ENCODE data around the gene SSUH2.
"Not testable (repeated sequence)": the region's sequence is repeated elsewhere in the genome, so short reads cannot be mapped to it uniquely, and the experiment has no call there.

The SSUH2 gene

GRCh38 chr3:8581806-8582445 is 62.7 kb downstream of the SSUH2 start:
- no peaks in the 10 kb centered on the region for H3K4me1 ChIP-seq (ENCODE audit: control insufficient read depth, low read depth, low read length)
- no peak overlapping the region for H3K9ac ChIP-seq (ENCODE audit: low read length)

GRCh38 chr3:8581373-8581772 is 63.2 kb downstream of the SSUH2 start:
- Histone ChIP-seq H3K36me3 (ENCODE audit: control insufficient read depth, low read depth, low read length) (no peaks in the 10 kb centered on the region), H3K4me1 (ENCODE audit: control insufficient read depth, low read depth, low read length) (no peaks in the 10 kb centered on the region), H3K4me3 (ENCODE audit: low read length) (no peak overlapping the region), H3K27ac (ENCODE audit: low read length) (no peak overlapping the region), H3K9me3 (ENCODE audit: control insufficient read depth, low read depth, low read length) (no peaks in the 10 kb centered on the region), H3K27me3 (ENCODE audit: control insufficient read depth, insufficient read depth, low read length) (no peaks in the 10 kb centered on the region), H3K9ac (ENCODE audit: low read length) (no peak overlapping the region)

More at GRCh38 chr3:8581806-8582445, 62.7 kb downstream of the SSUH2 start:
- Histone ChIP-seq H3K27ac (ENCODE audit: low read length) (no peak overlapping the region), H3K27me3 (ENCODE audit: control insufficient read depth, insufficient read depth, low read length) (no peaks in the 10 kb centered on the region), H3K4me3 (ENCODE audit: low read length) (no peak overlapping the region), H3K9me3 (ENCODE audit: control insufficient read depth, low read depth, low read length) (no peaks in the 10 kb centered on the region), H3K36me3 (ENCODE audit: control insufficient read depth, low read depth, low read length) (no peaks in the 10 kb centered on the region)

GRCh38 chr3:8580434-8580833 is 64.2 kb downstream of the SSUH2 start:
- H3K4me1 ChIP-seq (ENCODE audit: control insufficient read depth, low read depth, low read length); H3K4me3 ChIP-seq (ENCODE audit: low read length); H3K9me3 ChIP-seq (ENCODE audit: control insufficient read depth, low read depth, low read length); H3K9ac ChIP-seq (ENCODE audit: low read length); H3K36me3 ChIP-seq (ENCODE audit: control insufficient read depth, low read depth, low read length); H3K27ac ChIP-seq (ENCODE audit: low read length); H3K27me3 ChIP-seq (ENCODE audit: control insufficient read depth, insufficient read depth, low read length): not testable (repeated sequence)

GRCh38 chr3:8579943-8580342 is 64.7 kb downstream of the SSUH2 start:
- Histone ChIP-seq H3K4me3 (ENCODE audit: low read length) (no peak overlapping the region), H3K36me3 (ENCODE audit: control insufficient read depth, low read depth, low read length) (no peaks in the 10 kb centered on the region), H3K27ac (ENCODE audit: low read length) (no peak overlapping the region), H3K9ac (ENCODE audit: low read length) (no peak overlapping the region), H3K27me3 (ENCODE audit: control insufficient read depth, insufficient read depth, low read length) (no peaks in the 10 kb centered on the region), H3K9me3 (ENCODE audit: control insufficient read depth, low read depth, low read length) (no peaks in the 10 kb centered on the region), H3K4me1 (ENCODE audit: control insufficient read depth, low read depth, low read length) (no peaks in the 10 kb centered on the region)

GRCh38 chr3:8579096-8579495 is 65.5 kb downstream of the SSUH2 start:
- Histone ChIP-seq H3K4me1 (ENCODE audit: control insufficient read depth, low read depth, low read length) (no peaks in the 10 kb centered on the region), H3K9me3 (ENCODE audit: control insufficient read depth, low read depth, low read length) (no peaks in the 10 kb centered on the region)

GRCh38 chr3:8578282-8578681 is 66.3 kb downstream of the SSUH2 start:
- no peak overlapping the region for H3K4me3 ChIP-seq (ENCODE audit: low read length)
- no peak overlapping the region for H3K9ac ChIP-seq (ENCODE audit: low read length)

More at GRCh38 chr3:8579096-8579495, 65.5 kb downstream of the SSUH2 start:
- H3K4me3 ChIP-seq (ENCODE audit: low read length), result no peak overlapping the region
- no peaks in the 10 kb centered on the region for H3K36me3 ChIP-seq (ENCODE audit: control insufficient read depth, low read depth, low read length)
- no peak overlapping the region for H3K9ac ChIP-seq (ENCODE audit: low read length)
- H3K27me3 ChIP-seq (ENCODE audit: control insufficient read depth, insufficient read depth, low read length), result no peaks in the 10 kb centered on the region
- H3K27ac ChIP-seq (ENCODE audit: low read length), result no peak overlapping the region

GRCh38 chr3:8576841-8577571 is 67.6 kb downstream of the SSUH2 start:
- Histone ChIP-seq H3K27ac (ENCODE audit: low read length) (no peak overlapping the region), H3K4me1 (ENCODE audit: control insufficient read depth, low read depth, low read length) (no peaks in the 10 kb centered on the region), H3K27me3 (ENCODE audit: control insufficient read depth, insufficient read depth, low read length) (no peaks in the 10 kb centered on the region), H3K4me3 (ENCODE audit: low read length) (no peak overlapping the region), H3K9ac (ENCODE audit: low read length) (no peak overlapping the region), H3K9me3 (ENCODE audit: control insufficient read depth, low read depth, low read length) (no peaks in the 10 kb centered on the region), H3K36me3 (ENCODE audit: control insufficient read depth, low read depth, low read length) (no peaks in the 10 kb centered on the region)

More at GRCh38 chr3:8578282-8578681, 66.3 kb downstream of the SSUH2 start:
- no peaks in the 10 kb centered on the region for H3K4me1 ChIP-seq (ENCODE audit: control insufficient read depth, low read depth, low read length)
- H3K27ac ChIP-seq (ENCODE audit: low read length), result no peak overlapping the region
- H3K9me3 ChIP-seq (ENCODE audit: control insufficient read depth, low read depth, low read length), result no peaks in the 10 kb centered on the region
- H3K36me3 ChIP-seq (ENCODE audit: control insufficient read depth, low read depth, low read length), result no peaks in the 10 kb centered on the region
- H3K27me3 ChIP-seq (ENCODE audit: control insufficient read depth, insufficient read depth, low read length), result no peaks in the 10 kb centered on the region

GRCh38 chr3:8576436-8576835 is 68.2 kb downstream of the SSUH2 start:
- Histone ChIP-seq H3K9me3 (ENCODE audit: control insufficient read depth, low read depth, low read length) (no peaks in the 10 kb centered on the region), H3K9ac (ENCODE audit: low read length) (no peak overlapping the region), H3K4me3 (ENCODE audit: low read length) (no peak overlapping the region), H3K27me3 (ENCODE audit: control insufficient read depth, insufficient read depth, low read length) (no peaks in the 10 kb centered on the region), H3K27ac (ENCODE audit: low read length) (no peak overlapping the region), H3K4me1 (ENCODE audit: control insufficient read depth, low read depth, low read length) (no peaks in the 10 kb centered on the region), H3K36me3 (ENCODE audit: control insufficient read depth, low read depth, low read length) (no peaks in the 10 kb centered on the region)

- H3K27ac ChIP-seq (ENCODE audit: low read length), result no peak overlapping the region
Measured at GRCh38 chr3:8575364-8576104, 69.1 kb downstream of the SSUH2 start.

GRCh38 chr3:8574670-8575322 is 69.8 kb downstream of the SSUH2 start:
- Histone ChIP-seq H3K9ac (ENCODE audit: low read length) (no peak overlapping the region), H3K27me3 (ENCODE audit: control insufficient read depth, insufficient read depth, low read length) (no peaks in the 10 kb centered on the region), H3K4me3 (ENCODE audit: low read length) (no peak overlapping the region), H3K9me3 (ENCODE audit: control insufficient read depth, low read depth, low read length) (no peaks in the 10 kb centered on the region), H3K4me1 (ENCODE audit: control insufficient read depth, low read depth, low read length) (no peaks in the 10 kb centered on the region), H3K36me3 (ENCODE audit: control insufficient read depth, low read depth, low read length) (peaks cover 3% of the 10 kb centered on the region), H3K27ac (ENCODE audit: low read length) (no peak overlapping the region)

More at GRCh38 chr3:8575364-8576104, 69.1 kb downstream of the SSUH2 start:
- H3K9ac ChIP-seq (ENCODE audit: low read length), result no peak overlapping the region
- H3K27me3 ChIP-seq (ENCODE audit: control insufficient read depth, insufficient read depth, low read length), result no peaks in the 10 kb centered on the region
- H3K9me3 ChIP-seq (ENCODE audit: control insufficient read depth, low read depth, low read length), result no peaks in the 10 kb centered on the region
- H3K36me3 ChIP-seq (ENCODE audit: control insufficient read depth, low read depth, low read length), result no peaks in the 10 kb centered on the region
- no peak overlapping the region for H3K4me3 ChIP-seq (ENCODE audit: low read length)
- no peaks in the 10 kb centered on the region for H3K4me1 ChIP-seq (ENCODE audit: control insufficient read depth, low read depth, low read length)

GRCh38 chr3:8574040-8574669 is 70.4 kb downstream of the SSUH2 start:
- no peaks in the 10 kb centered on the region for H3K27me3 ChIP-seq (ENCODE audit: control insufficient read depth, insufficient read depth, low read length)
- H3K9ac ChIP-seq (ENCODE audit: low read length), result no peak overlapping the region
- no peaks in the 10 kb centered on the region for H3K4me1 ChIP-seq (ENCODE audit: control insufficient read depth, low read depth, low read length)
- no peak overlapping the region for H3K27ac ChIP-seq (ENCODE audit: low read length)
- peaks cover 5% of the 10 kb centered on the region for H3K36me3 ChIP-seq (ENCODE audit: control insufficient read depth, low read depth, low read length)
- no peaks in the 10 kb centered on the region for H3K9me3 ChIP-seq (ENCODE audit: control insufficient read depth, low read depth, low read length)
- no peak overlapping the region for H3K4me3 ChIP-seq (ENCODE audit: low read length)
